ENCODE measurements around the gene RAD51B. TPM values are rescaled to one million over a fixed set of nuclear protein-coding genes. Genes with fewer than 3 reads are reported as not detected.

The RAD51B gene
- total RNA-seq, 1 donor from 2014 or later = 26.1 TPM

DNA sequence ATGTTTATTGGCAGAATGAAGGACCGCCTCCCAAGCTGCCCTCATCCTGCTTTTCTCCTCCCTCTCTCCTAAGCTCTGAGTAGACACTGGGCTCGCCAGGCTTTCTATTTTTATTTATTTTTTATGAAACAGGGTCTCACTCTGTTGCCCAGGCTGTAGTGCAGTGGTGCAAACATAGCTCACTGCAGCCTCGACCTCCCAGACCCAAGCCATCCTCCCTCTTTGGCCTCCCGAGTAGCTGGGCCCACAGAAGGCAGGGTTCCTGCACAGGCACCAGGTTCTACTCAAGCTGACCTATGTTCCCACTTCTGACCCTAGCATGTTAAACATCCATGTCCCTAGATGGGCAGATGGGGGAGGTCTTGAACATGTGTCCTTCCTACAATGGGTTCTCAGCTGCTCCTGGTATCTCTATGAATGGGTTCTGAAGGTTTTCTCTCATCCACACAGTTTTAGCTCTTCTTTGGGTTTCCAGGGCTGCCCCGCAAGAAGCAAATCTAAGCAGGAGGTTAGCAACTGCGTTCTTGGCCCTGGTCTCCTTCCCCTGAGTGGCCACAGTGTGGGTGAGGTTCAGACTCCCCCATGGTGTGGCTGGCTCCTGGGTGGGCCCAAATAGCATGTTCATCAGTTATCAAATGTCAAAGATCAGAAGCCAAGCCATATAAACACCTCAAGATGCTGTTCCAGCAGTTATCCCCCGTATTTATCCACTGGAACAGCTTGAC is 805.9 kb downstream of the RAD51B start:
- no peak for DNase-seq (ENCODE audit: low spot score)
- Mint-ChIP-seq H3K4me3 (no peak overlapping the region), H3K4me1 (ENCODE audit: low read depth) (peaks cover 8% of the 10 kb centered on the region), H3K36me3 (ENCODE audit: low read depth) (peaks cover 8% of the 10 kb centered on the region), H3K27me3 (ENCODE audit: insufficient read depth) (peaks cover 11% of the 10 kb centered on the region), H3K9me3 (peaks cover 8% of the 10 kb centered on the region), H3K27ac (no peak overlapping the region)
- intact Hi-C loops (cut with micrococcal nuclease) = no loop called here

DNA sequence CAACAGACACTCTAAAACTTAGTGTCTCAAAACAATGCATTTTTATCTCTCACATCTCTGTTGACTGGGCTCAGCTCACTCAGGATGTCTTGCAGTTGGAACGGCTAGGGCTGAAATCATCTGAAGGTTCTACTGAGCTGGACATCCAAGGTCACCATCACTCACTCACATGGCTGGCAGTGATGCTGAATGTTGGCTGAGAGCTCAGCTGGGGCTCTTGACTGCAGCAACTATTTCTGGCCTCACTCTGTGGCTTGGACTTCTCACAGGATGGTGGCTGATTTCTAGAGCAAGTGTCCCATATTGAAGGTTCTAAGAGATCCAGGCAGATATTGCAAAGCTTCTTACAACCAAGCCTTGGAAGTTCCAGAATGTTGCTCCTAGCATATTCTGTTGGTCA is 806.8 kb downstream of the RAD51B start:
- peaks cover 11% of the 10 kb centered on the region for H3K27me3 Mint-ChIP-seq (ENCODE audit: insufficient read depth)
- no peak overlapping the region for H3K27ac Mint-ChIP-seq
- peaks cover 8% of the 10 kb centered on the region for H3K4me1 Mint-ChIP-seq (ENCODE audit: low read depth)
- intact Hi-C loops (cut with micrococcal nuclease) = no loop called here
- no peaks in the 10 kb centered on the region for H3K9me3 Mint-ChIP-seq
- peaks cover 6% of the 10 kb centered on the region for H3K36me3 Mint-ChIP-seq (ENCODE audit: low read depth)
- no peak for DNase-seq (ENCODE audit: low spot score)
- H3K4me3 Mint-ChIP-seq = no peak overlapping the region

DNA sequence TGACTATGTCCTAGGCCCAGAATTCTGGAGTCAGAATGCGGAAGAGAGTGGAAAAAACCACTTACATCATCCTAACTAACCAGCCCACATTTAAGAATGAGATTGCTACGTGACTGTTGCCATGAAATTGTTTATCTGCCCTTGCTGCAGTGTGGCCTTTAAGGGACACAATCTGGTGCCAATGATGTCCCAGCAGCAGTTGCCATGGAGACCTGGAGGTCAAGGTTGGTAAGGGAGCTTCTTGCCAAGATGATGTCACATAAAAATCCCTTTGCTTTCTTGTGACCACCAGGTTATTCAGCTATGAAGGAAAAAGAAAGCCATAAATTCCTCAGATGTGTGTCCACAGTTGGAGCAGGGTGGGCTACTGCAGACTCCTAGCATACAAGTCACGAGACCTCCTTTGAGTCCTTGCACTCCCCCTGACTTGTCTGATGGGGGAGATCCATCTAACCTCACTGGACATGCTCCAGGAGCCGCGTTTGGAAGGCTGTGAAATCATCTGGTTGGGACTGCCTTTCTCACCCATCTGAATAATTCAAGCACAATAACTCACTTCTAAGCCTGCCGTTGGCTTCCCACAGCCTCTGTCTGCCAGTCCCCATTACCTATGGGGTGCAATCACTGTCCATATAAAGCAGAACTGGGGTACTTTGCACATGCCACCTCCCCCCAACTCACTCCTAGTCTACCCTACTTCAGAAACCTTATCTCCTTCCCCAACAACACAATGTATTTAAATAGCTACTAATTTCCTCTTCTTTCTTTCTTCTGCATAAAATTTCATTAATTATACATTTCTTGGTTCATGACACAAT is 807.7 kb downstream of the RAD51B start:
- Mint-ChIP-seq H3K27me3 (ENCODE audit: insufficient read depth) (peaks cover 11% of the 10 kb centered on the region), H3K27ac (no peak overlapping the region), H3K4me3 (no peak overlapping the region), H3K9me3 (no peaks in the 10 kb centered on the region), H3K36me3 (ENCODE audit: low read depth) (peaks cover 6% of the 10 kb centered on the region), H3K4me1 (ENCODE audit: low read depth) (peaks cover 8% of the 10 kb centered on the region)
- intact Hi-C loops (cut with micrococcal nuclease) = no loop called here
- no peak for DNase-seq (ENCODE audit: low spot score)

DNA sequence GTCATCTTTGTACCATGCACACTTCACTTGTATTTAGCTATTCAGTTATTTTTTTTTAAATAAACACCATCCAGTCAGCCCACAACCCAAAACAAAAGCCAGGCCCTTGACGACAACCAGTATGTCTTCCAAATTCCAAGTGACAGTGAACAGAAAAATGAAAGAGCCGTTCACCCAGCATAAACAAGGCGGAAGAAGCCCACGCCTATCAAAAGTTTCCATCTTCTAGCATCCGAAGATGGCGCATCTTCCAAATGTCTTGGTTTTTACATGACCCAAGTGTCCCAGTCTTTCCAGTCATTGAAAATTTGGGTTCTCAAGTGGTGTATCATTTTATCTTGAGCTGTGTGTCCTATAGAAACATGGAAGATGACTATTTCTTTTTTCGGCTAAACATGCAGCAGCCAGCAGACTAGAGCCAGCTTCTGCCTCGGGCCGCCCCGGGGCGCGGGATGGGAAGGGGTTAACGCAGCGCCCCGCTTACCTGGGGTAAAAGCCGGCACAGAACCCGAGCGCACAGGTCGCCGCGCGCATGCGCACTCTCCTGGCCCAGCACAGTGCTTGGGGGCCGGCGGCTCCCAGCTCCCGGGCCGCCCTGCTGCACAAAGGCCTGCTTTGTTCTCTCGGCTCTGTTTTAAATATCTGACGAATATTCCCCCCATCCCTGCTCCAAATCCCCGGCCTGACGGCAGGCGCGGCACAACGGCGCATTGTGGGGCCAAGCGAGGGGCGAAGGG is 808.5 kb downstream of the RAD51B start:
- peak overlapping the region; percentile 59 for H3K4me3 Mint-ChIP-seq
- H3K27ac Mint-ChIP-seq = no peak overlapping the region
- H3K9me3 Mint-ChIP-seq = no peaks in the 10 kb centered on the region
- intact Hi-C loops (cut with micrococcal nuclease) = no loop called here
- peaks cover 11% of the 10 kb centered on the region for H3K27me3 Mint-ChIP-seq (ENCODE audit: insufficient read depth)
- no peak for DNase-seq (ENCODE audit: low spot score)
- peaks cover 6% of the 10 kb centered on the region for H3K36me3 Mint-ChIP-seq (ENCODE audit: low read depth)
- peaks cover 8% of the 10 kb centered on the region for H3K4me1 Mint-ChIP-seq (ENCODE audit: low read depth)

DNA sequence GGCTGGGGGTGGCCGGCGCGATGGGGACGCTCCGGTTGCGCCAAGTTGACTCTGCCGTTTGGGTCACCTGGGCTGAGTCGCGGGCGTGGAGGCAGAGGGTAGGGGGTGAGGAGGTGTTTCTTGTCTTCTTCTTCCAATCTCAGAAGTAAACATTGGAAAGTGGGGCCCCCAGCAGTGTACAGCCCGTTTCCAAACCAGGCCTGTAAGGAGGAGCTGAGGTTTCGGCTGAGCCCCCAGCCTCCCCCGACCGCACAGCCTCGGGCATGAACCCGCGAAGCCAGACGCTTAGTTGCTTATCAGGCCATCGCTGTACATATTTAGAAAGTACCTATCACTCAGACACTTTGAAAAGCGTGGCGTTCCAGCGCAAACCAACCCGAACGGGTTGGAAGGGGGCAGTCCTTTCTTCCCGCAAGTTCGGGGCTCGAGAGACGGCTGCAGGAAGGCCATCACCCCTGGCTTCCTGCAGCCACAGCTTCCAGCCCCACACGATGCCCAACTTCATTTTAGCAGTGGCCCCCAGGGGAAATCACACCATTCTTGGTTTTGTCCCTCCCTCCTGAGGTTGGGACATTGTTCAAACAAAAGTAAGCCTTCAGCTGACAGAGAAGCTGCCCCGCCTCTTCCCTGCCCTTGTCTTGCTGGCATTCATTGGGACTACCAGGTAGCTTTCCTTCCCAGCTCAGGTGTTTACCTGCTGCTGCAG is 809.2 kb downstream of the RAD51B start:
- intact Hi-C loops (cut with micrococcal nuclease) = no loop called here
- Mint-ChIP-seq H3K4me3 (peak overlapping the region; percentile 59), H3K36me3 (ENCODE audit: low read depth) (peaks cover 6% of the 10 kb centered on the region), H3K9me3 (no peaks in the 10 kb centered on the region), H3K27me3 (ENCODE audit: insufficient read depth) (peaks cover 11% of the 10 kb centered on the region), H3K27ac (no peak overlapping the region), H3K4me1 (ENCODE audit: low read depth) (peaks cover 12% of the 10 kb centered on the region)
- no peak for DNase-seq (ENCODE audit: low spot score)

DNA sequence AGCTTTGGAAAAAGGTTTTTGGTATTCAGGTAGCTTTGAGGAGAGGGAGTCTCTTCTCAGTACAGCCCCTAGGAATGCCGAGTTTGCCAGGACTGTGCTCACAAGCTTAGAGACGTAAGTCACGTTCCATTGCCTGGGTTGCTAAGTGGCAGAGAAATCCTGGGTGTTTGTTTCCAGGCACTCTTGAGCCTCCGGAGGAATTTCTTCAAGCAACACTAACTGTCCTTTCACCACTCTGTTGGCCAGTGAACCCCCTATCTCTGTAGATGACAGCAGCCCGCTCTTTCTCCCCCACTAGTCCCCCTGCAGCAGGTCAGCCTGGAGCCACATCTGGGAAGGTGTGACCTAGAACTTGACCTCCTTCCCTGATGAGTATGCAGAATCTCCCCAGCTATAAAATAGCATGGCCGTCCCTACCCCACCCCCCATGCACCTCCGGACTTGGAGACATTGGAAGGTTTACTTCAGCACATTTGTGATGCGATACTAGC is 810.5 kb downstream of the RAD51B start:
- no peak for DNase-seq (ENCODE audit: low spot score)
- Mint-ChIP-seq H3K36me3 (ENCODE audit: low read depth) (peaks cover 6% of the 10 kb centered on the region), H3K27ac (no peak overlapping the region), H3K9me3 (no peaks in the 10 kb centered on the region), H3K27me3 (ENCODE audit: insufficient read depth) (peaks cover 11% of the 10 kb centered on the region), H3K4me3 (no peak overlapping the region), H3K4me1 (ENCODE audit: low read depth) (peaks cover 12% of the 10 kb centered on the region)
- intact Hi-C loops (cut with micrococcal nuclease) = no loop called here

DNA sequence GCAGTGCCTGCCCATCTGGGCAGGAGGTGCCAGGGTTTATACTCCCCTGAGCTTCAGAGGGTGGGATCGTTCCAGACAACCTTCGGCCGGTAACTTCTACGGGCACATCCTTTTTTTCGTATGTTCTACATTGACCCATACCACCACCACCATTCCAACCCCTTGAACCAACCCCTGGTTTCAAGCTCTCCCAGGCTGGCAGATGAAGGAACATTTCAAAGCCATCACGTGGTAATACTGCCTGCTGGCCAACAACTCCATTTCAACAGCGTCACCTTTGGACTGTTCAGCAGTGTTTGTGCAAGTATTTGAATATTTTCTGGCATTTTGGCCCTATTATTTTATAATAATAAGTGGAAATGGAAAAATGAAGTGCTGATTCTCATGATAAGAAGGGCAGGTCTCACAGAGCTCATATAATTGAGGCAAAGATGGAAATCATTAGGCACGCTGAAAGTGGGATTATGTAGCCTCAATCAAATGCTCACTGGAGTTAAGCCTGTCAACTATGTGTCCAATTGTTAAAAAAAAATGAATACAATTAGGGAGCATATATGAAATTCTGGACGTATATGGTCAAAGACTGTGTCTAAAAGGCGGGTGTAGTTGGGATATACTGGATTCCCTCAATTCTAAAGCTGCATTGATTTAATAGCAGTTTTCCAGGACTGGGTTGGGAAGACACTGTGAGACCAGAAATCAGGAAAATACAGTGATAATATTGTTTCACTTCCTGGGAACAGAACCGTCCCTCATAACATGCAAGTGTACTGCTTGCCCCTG is 811.2 kb downstream of the RAD51B start:
- H3K4me3 Mint-ChIP-seq = no peak overlapping the region
- no peak overlapping the region for H3K27ac Mint-ChIP-seq
- intact Hi-C loops (cut with micrococcal nuclease) = no loop called here
- H3K4me1 Mint-ChIP-seq (ENCODE audit: low read depth) = peaks cover 12% of the 10 kb centered on the region
- H3K9me3 Mint-ChIP-seq = no peaks in the 10 kb centered on the region
- peaks cover 6% of the 10 kb centered on the region for H3K36me3 Mint-ChIP-seq (ENCODE audit: low read depth)
- no peak for DNase-seq (ENCODE audit: low spot score)
- H3K27me3 Mint-ChIP-seq (ENCODE audit: insufficient read depth) = peaks cover 11% of the 10 kb centered on the region

DNA sequence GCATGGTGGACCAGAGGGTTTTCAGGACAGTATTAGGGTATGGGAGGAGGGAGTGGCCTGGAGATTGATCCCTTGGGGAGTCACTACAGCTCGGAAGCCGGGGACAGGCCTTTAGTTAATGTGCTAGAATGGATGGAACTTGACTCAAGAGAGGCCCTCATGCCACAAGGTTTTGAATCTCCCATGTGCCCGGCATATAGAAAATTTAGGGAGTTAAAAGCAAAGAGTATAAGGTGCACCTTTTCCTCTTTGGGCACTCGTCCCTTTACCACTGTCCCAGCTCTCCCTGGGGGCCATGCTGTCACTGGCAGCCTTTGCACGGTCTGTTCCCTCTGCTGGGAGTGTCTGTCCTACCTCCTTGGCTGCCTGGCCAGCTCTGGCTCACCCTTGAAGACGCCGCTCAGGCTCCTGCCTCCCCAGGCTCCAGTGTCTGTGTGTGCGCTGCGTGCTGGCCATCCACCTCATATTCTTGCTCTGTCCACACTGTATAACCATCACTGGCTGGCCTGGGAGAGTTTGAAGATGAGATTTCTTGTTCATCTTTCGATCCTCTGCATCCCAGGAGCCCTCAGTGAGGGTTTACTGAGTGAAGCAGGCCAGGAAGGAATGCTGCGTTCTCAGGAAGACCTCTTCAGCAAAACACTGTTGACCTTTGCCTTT is 811.9 kb downstream of the RAD51B start:
- Mint-ChIP-seq H3K9me3 (no peaks in the 10 kb centered on the region), H3K27ac (no peak overlapping the region), H3K4me3 (no peak overlapping the region), H3K36me3 (ENCODE audit: low read depth) (peaks cover 4% of the 10 kb centered on the region), H3K4me1 (ENCODE audit: low read depth) (peaks cover 12% of the 10 kb centered on the region), H3K27me3 (ENCODE audit: insufficient read depth) (peaks cover 11% of the 10 kb centered on the region)
- no peak for DNase-seq (ENCODE audit: low spot score)
- intact Hi-C loops (cut with micrococcal nuclease) = no loop called here

DNA sequence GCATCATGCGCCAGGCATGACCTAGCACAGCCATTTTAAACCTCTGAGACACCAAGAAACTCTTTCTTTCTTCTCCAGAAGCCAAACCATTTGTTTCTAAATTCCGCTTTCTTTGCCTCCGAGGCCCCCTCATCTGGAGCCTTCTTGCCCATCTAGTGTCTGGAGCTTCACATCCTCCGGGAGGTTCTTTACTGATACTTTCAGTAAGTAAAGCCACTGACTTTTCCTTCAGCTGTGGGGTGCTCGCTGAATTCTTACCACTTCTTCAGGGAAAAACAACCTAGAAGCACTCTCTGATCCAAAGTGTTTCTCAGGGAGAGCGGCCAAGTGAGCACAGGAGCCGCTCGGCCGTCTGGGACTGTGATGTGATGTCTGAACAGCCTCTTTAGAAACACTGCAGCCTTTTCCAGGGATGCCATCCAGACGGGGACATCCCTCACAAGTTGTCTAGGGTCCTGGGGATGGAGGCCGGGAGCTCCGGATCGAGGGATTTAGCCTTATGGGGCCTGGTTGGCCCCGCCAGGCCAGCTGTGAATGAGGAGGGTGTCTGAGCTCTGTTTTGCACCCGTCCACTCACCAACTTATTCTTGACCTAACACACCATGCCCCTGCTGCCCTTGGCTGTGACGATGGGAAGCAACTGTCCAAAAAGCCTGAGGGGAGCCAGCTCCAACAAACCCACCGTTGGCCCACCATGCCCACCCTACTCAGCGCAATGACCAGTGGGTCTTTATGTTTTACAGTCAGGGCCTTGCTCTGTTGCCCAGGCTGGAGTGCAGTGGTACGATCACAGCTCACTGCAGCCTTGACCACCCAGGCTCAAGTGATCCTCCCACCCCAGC is 812.7 kb downstream of the RAD51B start:
- no peaks in the 10 kb centered on the region for H3K9me3 Mint-ChIP-seq
- DNase-seq (ENCODE audit: low spot score) = no peak
- H3K4me1 Mint-ChIP-seq (ENCODE audit: low read depth) = peaks cover 12% of the 10 kb centered on the region
- H3K4me3 Mint-ChIP-seq = no peak overlapping the region
- no peak overlapping the region for H3K27ac Mint-ChIP-seq
- H3K36me3 Mint-ChIP-seq (ENCODE audit: low read depth) = peaks cover 2% of the 10 kb centered on the region
- H3K27me3 Mint-ChIP-seq (ENCODE audit: insufficient read depth) = peaks cover 11% of the 10 kb centered on the region
- intact Hi-C loops (cut with micrococcal nuclease) = no loop called here

DNA sequence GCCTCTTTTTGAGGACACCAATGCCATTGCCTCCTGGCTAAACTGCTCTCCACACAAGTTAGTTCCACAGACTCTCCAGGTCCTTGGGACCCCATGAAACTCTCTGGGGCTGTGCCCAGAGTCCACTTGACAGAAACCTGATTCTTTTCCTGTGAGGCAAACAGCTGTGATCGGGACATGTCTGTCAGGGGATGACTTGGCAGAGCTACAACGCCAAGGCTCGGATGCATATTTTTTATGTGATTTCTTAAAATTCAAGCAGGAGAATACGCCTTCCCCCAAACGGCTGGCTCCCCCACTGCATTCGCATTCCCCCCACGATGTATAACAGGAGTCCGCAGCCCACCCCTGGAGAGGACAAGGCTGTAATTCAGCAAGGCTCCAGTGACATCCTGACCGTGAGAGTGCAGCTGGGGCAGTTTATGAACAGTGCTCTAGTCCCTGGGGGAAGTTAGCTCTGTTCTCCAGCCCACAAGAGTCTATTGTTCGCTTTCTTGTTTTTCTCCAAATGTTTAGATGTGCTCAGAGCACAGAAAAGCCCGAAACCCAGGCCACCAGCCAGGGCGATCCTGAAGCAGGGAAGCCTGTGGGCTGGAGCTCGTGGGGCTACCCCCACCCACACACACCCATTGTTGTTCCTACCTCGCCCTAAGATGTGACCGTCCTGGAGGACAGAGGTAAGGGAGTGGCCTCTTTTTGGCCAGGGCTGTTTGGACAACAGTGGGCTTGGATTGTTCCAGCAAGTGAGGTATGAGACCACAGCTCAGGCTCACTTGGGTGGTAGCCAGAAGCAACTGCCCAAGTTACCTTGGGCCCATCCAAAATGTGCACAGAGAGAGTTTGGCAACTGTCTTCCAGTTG is 813.8 kb downstream of the RAD51B start:
- intact Hi-C loops (cut with micrococcal nuclease) = no loop called here
- Mint-ChIP-seq H3K9me3 (no peaks in the 10 kb centered on the region), H3K27me3 (ENCODE audit: insufficient read depth) (peaks cover 10% of the 10 kb centered on the region), H3K4me3 (no peak overlapping the region), H3K4me1 (ENCODE audit: low read depth) (peaks cover 12% of the 10 kb centered on the region), H3K36me3 (ENCODE audit: low read depth) (no peaks in the 10 kb centered on the region), H3K27ac (no peak overlapping the region)
- DNase-seq (ENCODE audit: low spot score) = no peak
